SU-DHL-6 (cell line): ENCODE data around the gene HDAC11.

Experiments
- H2AFZ ChIP-seq: fragments of 200-600 bp; sonication (generic); 2 replicates; pipeline ENCODE4 v1.6.1; 2014; ENCODE audit warnings: low read depth, mild to moderate bottlenecking, moderate library complexity, mixed read lengths, antibody characterized with exemption, low read length; ENCODE audit not compliant: severe bottlenecking
- H3F3A ChIP-seq: fragments of 200-600 bp; shearing (Covaris generic); 2 replicates; pipeline ENCODE4 v1.6.0; 2016; ENCODE audit warnings: antibody characterized with exemption, mild to moderate bottlenecking; ENCODE audit not compliant: insufficient read depth
- H3K27ac ChIP-seq: fragments of 200-600 bp; sonication (generic); 2 replicates; pipeline ENCODE4 v1.5.1; 2016; ENCODE audit warnings: low read depth, mild to moderate bottlenecking, low read length, moderate library complexity, mixed read lengths
- H3K27me3 ChIP-seq: fragments of 200-600 bp; sonication (generic), shearing (Covaris generic); 2 replicates; pipeline ENCODE4 v1.6.0; 2014; ENCODE audit warnings: mild to moderate bottlenecking, low read length
- H3K36me3 ChIP-seq: fragments of 200-600 bp; sonication (generic); 2 replicates; pipeline ENCODE4 v1.6.1; 2014; ENCODE audit warnings: mild to moderate bottlenecking, low read length, mixed read lengths
- H3K4me2 ChIP-seq: fragments of 300-600, 200-600 bp; shearing (Covaris generic), sonication (generic); 2 replicates; pipeline ENCODE4 v1.6.0; 2014; ENCODE audit warnings: low read length, low read depth, mild to moderate bottlenecking; ENCODE audit not compliant: poor library complexity, severe bottlenecking
- H3K4me3 ChIP-seq: fragments of 200-600 bp; sonication (generic); 2 replicates; pipeline ENCODE4 v1.5.1; 2014; ENCODE audit warnings: antibody characterized with exemption, low read length, mild to moderate bottlenecking, mixed read lengths; ENCODE audit not compliant: insufficient read depth, poor library complexity, severe bottlenecking
- H3K79me2 ChIP-seq: fragments of 200-600 bp; sonication (generic); 2 replicates; pipeline ENCODE4 v1.6.1; 2014; ENCODE audit warnings: mild to moderate bottlenecking, low read length, moderate library complexity; ENCODE audit not compliant: insufficient read depth
- H3K9ac ChIP-seq: fragments of 200-600 bp; sonication (generic); 2 replicates; pipeline ENCODE4 v1.7.0; 2014; ENCODE audit warnings: mild to moderate bottlenecking, low read length
- H3K9me2 ChIP-seq: fragments of 200-600 bp; sonication (generic); replicated peaks from 2 replicates; pipeline ENCODE4 v1.6.1; 2014; ENCODE audit warnings: low read length; ENCODE audit not compliant: insufficient read depth
- H3K9me3 ChIP-seq: fragments of 200-600 bp; sonication (generic); 2 replicates; pipeline ENCODE4 v1.6.1; 2014; ENCODE audit warnings: low read length, mixed read lengths; ENCODE audit not compliant: insufficient read depth
- H4K20me1 ChIP-seq: fragments of 200-600 bp; sonication (generic); 2 replicates; pipeline ENCODE4 v1.6.1; 2014; ENCODE audit warnings: low read depth, mild to moderate bottlenecking, antibody characterized with exemption, low read length, moderate library complexity, mixed read lengths
- CTCF ChIP-seq: fragments of 200-600 bp; sonication (generic); IDR thresholded peaks from one replicate; pipeline ENCODE4 v1.5.1; 2017; ENCODE audit warnings: antibody characterized with exemption, mild to moderate bottlenecking, low read length, moderate library complexity; ENCODE audit not compliant: insufficient read depth, poor library complexity, severe bottlenecking
- EZH2phosphoT487 ChIP-seq: fragments of 200-600 bp; sonication (generic), shearing (Covaris generic); conservative IDR thresholded peaks from 2 replicates; pipeline ENCODE4 v1.6.1; 2018; ENCODE audit warnings: mild to moderate bottlenecking, antibody characterized with exemption, low read length, moderate library complexity, mixed read lengths

The HDAC11 gene

GRCh38 chr3:13466781-13467180 lies 13.3 kb upstream of the HDAC11 start:
- no peaks in the 10 kb centered on the region for H3K27me3 ChIP-seq
- no peaks in the 10 kb centered on the region for H4K20me1 ChIP-seq
- H3K79me2 ChIP-seq: no peaks in the 10 kb centered on the region
- H3K4me2 ChIP-seq: no peak overlapping the region
- H2AFZ ChIP-seq: no peak overlapping the region
- no peaks in the 10 kb centered on the region for H3K9me3 ChIP-seq
- H3K27ac ChIP-seq: no peak overlapping the region
- no peaks in the 10 kb centered on the region for H3F3A ChIP-seq
- H3K4me3 ChIP-seq: no peak overlapping the region
- no peaks in the 10 kb centered on the region for H3K9me2 ChIP-seq
- TF ChIP-seq CTCF (no peak), EZH2phosphoT487 (no peak)
- no peaks in the 10 kb centered on the region for H3K36me3 ChIP-seq
- no peak overlapping the region for H3K9ac ChIP-seq

- Histone ChIP-seq H3K27me3 (no peaks in the 10 kb centered on the region), H3K9me3 (no peaks in the 10 kb centered on the region), H3K4me3 (no peak overlapping the region), H2AFZ (no peak overlapping the region), H3K36me3 (no peaks in the 10 kb centered on the region), H3F3A (no peaks in the 10 kb centered on the region), H3K9me2 (no peaks in the 10 kb centered on the region), H3K4me2 (no peak overlapping the region), H3K9ac (no peak overlapping the region), H4K20me1 (no peaks in the 10 kb centered on the region), H3K27ac (no peak overlapping the region), H3K79me2 (no peaks in the 10 kb centered on the region)
- TF ChIP-seq CTCF (no peak), EZH2phosphoT487 (no peak)
These were observed 9.1 kb upstream of the HDAC11 start for GRCh38 chr3:13470894-13471574.

- Histone ChIP-seq H3K9me3 (no peaks in the 10 kb centered on the region), H3K27me3 (no peaks in the 10 kb centered on the region), H3K27ac (no peak overlapping the region), H3K79me2 (no peaks in the 10 kb centered on the region), H3K9ac (no peak overlapping the region), H4K20me1 (no peaks in the 10 kb centered on the region), H3K9me2 (no peaks in the 10 kb centered on the region), H2AFZ (no peak overlapping the region), H3F3A (no peaks in the 10 kb centered on the region), H3K4me3 (no peak overlapping the region), H3K4me2 (no peak overlapping the region), H3K36me3 (no peaks in the 10 kb centered on the region)
- no peak for TF ChIP-seq CTCF
- no peak for TF ChIP-seq EZH2phosphoT487
These were observed 7.8 kb upstream of the HDAC11 start for GRCh38 chr3:13472286-13472685.

- Histone ChIP-seq H3K9me3 (no peaks in the 10 kb centered on the region), H3K4me3 (no peak overlapping the region), H3K27ac (no peak overlapping the region), H4K20me1 (no peaks in the 10 kb centered on the region), H3K79me2 (no peaks in the 10 kb centered on the region), H3K27me3 (no peaks in the 10 kb centered on the region), H3K9ac (no peak overlapping the region), H3F3A (no peaks in the 10 kb centered on the region), H3K4me2 (no peak overlapping the region), H3K36me3 (no peaks in the 10 kb centered on the region), H2AFZ (no peak overlapping the region), H3K9me2 (no peaks in the 10 kb centered on the region)
- TF ChIP-seq CTCF (no peak), EZH2phosphoT487 (no peak)
These were observed 7.1 kb upstream of the HDAC11 start for GRCh38 chr3:13473020-13473419.
